HG02759 (cell line): Measurements from ENCODE around the gene SLC29A2.
"Not testable (repeated sequence)": the region's sequence is repeated elsewhere in the genome, so short reads cannot be mapped to it uniquely, and the experiment has no call there.

Experiments used
- ATAC-seq: cut with Tn5 transposase; IDR thresholded peaks from one replicate; pipeline ENCODE4 v1.9.1; 2021; ENCODE audit warnings: mild to moderate bottlenecking, moderate library complexity; ENCODE audit not compliant: unreplicated experiment

SLC29A2 gene

GRCh38 chr11:66386171-66387069 is 14.9 kb upstream of the SLC29A2 start:
- ATAC-seq = no peak

DNA sequence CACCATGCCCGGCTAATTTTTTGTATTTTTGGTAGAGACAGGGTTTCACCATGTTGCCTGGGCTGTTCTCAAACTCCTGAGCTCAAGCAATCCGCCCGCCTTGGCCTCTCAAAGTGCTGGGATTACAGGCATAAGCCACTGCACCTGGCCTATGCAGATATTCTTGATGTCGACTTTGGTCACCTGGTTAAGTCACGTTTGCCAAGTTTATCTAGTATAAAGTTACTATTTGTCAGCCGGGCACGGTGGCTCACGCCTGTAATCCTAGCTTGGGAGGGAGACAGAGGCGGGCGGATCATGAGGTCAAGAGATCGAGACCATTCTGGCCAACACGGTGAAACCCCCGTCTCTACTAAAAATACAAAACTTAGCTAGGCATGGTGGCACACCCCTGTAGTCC is 12.8 kb upstream of the SLC29A2 start:
- not testable (repeated sequence) for ATAC-seq

- ATAC-seq = not testable (repeated sequence)
These were observed 8.7 kb upstream of the SLC29A2 start for GRCh38 chr11:66380264-66380663.

DNA sequence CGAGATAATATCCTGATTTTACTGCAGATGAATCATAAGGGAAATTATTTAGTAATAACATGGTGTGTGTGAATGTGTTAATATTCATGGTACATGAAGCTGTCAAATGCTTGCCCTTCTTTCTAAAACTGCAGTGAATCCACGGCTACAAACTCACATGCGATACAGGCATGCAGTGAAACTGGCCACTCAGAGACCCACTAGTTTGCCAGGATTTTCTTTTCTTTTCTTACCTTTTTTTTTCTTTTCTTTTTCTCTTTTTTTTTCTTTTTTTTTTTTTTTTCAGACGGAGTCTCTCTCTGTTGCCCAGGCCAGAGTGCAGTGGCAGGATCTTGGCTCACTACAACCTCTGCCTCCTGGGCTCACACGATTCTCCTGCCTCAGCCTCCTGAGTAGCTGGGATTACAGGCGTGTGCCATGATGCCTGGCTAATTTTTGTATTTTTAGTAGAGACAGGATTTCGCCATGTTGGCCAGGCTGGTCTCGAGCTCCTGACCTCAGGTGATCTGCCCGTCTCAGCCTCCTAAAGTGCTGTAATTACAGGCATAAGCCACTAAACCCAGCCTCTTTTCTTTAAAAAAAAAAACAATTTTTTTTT is 2.2 kb upstream of the SLC29A2 start:
- ATAC-seq = not testable (repeated sequence)

DNA sequence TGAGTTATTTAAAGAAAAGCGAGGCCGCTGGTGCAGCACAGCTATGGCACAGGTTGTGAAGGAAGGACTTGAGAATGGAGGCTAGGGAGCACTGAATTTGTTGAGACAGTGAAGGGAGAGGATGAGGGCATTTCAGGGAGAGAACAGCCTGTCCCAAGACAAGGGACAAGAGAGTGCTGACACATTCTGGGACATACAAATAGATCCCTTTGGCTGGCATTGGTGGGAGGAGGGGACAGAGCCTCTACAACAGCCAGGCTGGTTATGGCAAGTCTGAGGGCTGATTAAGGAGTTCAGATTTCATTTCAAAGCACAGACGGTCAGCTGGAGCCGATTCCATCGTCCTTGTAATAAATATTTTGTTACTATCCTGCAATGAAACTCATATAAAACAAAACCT is 1.7 kb upstream of the SLC29A2 start:
- ATAC-seq = no peak

DNA sequence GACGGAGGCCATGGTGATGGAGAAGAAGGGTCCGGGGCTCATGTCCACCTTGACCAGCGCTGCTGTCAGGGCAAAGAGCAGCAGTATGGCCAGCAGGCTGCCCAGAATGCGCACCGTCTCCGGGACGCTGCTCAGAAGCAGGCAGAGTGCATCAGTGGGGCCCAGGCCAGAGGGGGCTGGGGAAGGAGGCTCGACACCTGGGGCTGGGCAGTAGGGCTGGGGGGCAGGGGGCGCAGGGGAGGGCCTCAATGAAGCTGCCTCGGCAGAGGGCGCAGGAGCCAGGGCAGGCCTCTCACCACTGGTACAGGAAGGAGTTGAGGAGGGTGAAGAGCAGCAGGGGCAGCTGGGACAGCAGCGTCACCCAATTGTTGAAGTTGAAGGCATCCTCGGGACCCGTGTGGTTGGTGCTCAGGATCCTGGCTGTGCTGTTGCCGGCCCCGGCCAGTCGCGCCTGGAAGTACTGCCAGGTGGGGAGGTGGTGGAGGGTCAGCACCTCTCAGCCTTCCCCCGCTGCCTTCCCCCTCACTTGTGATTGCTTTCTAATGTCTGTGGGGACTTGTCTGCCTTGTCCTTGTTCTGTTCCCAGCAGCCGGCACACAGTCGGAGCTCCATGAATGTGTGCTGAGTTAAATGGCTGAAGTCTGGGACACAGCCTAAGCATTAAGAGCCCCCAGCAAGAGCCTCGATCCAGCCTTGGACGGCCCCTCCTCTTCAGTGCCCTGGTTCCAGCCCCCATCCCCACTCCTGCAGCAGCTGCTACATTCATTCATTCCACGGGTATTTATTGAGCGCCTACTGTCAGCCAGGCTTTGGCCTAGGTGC is 2.3 kb downstream of the SLC29A2 start:
- no peak for ATAC-seq

DNA sequence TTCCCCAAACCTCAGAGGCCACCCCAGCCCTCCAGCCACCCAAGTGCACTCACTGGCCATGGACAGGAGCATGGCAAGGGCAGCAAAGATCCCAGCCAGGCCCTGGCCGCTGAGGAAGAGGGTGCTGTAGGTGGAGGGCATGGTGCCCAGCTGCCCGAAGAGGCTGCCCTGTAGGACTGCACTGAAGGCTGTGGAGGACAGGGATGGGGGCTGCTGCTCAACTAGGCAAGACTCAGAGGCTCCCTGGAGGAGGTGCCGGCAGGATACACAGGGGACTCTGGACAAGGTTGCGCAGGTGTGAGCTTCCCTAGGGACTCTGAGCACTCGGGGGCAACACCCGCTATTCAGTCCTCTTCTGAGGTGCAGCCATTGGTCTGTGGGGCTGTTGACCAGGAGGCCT is 3.1 kb downstream of the SLC29A2 start:
- no peak for ATAC-seq

GRCh38 chr11:66367561-66368312 is 3.8 kb downstream of the SLC29A2 start:
- no peak for ATAC-seq

DNA sequence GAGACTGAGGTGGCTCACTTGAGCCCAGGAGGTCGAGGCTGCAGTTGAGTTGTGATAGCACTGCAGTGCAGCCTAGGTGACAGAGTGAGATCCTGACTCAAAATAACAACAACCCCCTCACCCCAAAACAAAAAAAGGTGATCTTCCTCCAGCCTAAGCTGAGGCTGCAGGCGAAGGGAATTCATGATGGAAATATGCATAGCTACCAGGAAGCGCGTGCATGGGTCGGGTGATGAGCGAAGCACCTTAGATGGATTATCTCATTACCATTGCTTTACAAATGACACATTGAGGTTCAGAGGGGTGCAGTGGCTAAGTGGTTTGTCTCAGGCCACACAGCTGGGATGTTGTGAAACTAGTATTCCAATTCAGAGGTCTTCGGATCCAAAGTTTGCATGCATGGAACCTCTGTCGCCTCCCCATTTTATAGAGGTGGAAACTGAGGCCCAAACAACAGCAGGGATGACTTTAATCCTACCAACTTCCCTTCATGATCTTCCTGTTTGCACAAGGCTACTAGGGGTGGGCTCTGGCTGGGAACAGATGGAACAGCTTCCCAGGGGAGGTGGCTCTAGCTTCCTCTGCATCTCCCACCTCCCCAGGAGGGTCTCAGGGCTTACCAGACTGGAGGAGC is 4.6 kb downstream of the SLC29A2 start:
- ATAC-seq = no peak

GRCh38 chr11:66365711-66366619 is 5.6 kb downstream of the SLC29A2 start:
- ATAC-seq = no peak

- no peak for ATAC-seq
These were observed 6.4 kb downstream of the SLC29A2 start for GRCh38 chr11:66365166-66365565.

DNA sequence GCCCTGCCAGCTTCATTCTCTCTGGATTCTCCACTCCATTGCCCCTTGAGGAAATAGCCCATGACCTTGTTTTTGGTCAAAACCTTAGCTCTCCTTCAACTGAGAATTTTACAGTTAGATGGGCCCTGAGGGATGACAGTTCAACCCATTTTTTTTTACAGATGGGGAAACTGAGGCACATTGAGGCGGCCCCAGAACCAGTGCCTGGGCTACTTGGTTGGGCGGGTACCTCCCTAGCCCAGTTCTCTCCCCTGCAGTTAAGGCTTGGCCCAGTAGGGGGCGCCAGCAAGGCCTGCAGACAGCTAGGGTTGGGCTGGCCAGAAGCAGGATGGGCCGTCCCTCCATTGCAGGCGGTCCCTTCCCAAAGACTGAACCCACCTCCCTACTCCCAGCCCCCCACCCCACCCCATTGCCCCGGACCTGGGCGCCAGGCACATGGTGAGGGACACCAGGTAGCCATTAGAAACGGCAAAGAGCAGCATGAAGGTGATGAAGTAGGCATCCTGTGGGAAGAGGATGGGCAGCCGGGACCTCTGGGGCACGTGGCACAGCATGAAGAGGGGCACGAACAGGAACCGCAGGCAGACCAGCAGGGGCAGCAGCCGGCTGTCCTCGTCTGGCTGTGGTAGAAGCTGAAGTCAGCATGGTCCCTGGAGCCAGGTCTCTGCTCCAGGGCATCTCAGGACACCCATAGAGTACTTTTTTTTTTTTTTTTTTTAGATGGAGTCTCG is 7.6 kb downstream of the SLC29A2 start:
- ATAC-seq = no peak

DNA sequence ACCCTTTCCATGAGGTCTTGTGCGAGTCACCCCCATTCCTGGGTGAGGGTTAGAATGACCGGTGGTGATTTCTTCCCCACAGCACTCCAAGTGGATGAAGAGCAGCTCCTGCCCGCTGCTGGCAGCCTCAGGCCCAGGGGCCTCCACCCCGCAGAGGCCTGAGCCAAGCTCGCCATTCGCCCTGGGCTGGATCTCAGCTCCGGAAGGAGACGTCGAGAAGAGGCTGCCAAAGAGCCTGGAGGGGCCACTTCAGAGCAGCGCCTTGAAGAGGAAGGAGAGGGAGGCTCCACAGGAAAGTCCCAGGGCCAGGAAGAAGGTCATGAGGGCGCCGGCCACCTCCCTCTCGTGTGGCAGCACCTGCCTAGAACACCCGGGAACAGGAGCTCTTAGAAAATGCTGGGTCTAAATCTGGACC is 8.4 kb downstream of the SLC29A2 start:
- no peak for ATAC-seq

GRCh38 chr11:66362481-66363147 is 8.9 kb downstream of the SLC29A2 start:
- no peak for ATAC-seq

DNA sequence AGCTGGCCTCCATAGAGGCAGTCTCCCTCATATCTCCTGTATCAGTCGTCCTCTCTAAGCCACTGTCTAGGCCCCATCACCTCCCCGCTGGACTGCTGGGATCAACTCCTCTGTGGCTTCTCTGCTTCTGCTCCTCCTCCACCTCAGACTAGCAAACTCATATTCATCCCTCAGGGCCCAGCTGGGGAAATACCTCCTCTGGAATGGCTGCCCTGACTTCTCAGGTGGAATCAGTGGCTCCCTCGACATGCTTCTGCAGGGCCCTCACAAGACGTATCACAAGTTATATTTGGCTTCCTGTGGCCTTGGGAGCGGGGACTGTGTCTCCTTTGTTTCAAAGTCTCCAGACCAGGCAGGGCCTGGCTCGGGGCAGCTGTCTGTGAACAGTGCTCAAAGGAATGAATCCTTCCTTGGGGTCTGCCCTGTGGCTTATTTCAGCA is 10.0 kb downstream of the SLC29A2 start:
- ATAC-seq = no peak

- ATAC-seq = no peak
These were observed 11.0 kb downstream of the SLC29A2 start for GRCh38 chr11:66360406-66361073.

- no peak for ATAC-seq
These were observed 11.9 kb downstream of the SLC29A2 start for GRCh38 chr11:66359662-66360087.
